ENCODE measurements around the gene C11orf91.
"Not testable (repeated sequence)": the region's sequence is repeated elsewhere in the genome, so short reads cannot be mapped to it uniquely, and the experiment has no call there.

Gene C11orf91

DNA sequence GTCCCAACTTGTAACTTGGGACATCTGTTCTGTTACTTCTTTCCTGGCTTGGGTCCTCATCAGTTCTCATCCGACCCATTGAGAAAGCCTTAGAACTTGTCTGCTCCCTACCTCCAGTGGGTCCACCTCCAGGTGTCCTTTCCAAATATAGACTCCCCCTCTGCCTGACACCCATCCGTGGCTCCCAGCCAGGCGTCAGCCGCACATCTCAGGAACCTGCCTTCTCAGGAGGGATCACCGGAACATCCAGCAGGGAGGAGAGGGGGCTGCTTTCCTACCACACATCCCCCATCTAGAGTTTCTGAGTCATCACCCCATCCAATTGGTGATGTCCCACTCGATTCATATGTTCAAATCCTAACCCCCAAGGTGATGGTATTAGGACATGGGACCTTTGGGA lies 36.5 kb downstream of the C11orf91 start:
- TF ChIP-seq, protein P1, sequence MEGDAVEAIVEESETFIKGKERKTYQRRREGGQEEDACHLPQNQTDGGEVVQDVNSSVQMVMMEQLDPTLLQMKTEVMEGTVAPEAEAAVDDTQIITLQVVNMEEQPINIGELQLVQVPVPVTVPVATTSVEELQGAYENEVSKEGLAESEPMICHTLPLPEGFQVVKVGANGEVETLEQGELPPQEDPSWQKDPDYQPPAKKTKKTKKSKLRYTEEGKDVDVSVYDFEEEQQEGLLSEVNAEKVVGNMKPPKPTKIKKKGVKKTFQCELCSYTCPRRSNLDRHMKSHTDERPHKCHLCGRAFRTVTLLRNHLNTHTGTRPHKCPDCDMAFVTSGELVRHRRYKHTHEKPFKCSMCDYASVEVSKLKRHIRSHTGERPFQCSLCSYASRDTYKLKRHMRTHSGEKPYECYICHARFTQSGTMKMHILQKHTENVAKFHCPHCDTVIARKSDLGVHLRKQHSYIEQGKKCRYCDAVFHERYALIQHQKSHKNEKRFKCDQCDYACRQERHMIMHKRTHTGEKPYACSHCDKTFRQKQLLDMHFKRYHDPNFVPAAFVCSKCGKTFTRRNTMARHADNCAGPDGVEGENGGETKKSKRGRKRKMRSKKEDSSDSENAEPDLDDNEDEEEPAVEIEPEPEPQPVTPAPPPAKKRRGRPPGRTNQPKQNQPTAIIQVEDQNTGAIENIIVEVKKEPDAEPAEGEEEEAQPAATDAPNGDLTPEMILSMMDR (conservative IDR thresholded peaks at IDR 0.05) = no peak
- H3K27ac ChIP-seq = no peak overlapping the region

DNA sequence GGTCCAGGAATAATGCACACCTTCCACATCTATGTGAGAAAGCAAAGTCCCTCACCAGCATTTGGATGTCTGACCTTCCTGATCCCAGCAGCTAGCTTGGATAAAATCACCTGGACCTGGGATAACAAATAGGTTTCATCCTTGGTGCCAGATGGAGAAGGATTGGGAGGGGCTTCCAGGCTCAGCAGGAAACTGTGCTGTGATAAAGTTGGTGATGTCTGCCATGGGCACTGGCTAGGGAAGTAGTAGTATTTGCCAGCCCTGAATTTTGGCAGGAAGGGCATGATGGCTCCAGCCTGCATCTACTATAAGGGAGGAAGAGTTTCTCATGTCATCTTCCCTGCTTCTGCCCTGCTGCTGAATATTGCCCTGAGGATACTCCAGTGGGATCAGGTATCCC lies 37.5 kb downstream of the C11orf91 start:
- H3K27ac ChIP-seq = no peak overlapping the region
- TF ChIP-seq, protein P1 (conservative IDR thresholded peaks at IDR 0.05) = no peak

DNA sequence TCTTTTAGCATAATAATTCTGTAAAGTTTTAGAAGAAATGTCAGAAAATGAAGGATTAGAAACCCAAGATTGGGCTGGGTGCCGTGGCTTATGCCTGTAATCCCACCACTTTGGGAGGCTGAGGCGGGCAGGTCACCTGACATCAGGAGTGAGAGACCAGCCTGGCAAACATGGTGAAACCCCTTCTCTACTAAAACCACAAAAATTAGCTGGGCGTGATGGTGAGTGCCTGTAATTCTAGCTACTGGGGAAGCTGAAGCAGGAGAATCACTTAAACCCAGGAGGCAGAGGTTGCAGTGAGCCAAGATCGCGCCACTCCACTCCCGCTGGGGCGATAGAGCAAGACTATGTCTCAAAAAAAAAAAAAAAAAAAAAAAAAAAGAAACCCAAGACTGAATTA lies 39.1 kb downstream of the C11orf91 start:
- H3K27ac ChIP-seq = not testable (repeated sequence)

DNA sequence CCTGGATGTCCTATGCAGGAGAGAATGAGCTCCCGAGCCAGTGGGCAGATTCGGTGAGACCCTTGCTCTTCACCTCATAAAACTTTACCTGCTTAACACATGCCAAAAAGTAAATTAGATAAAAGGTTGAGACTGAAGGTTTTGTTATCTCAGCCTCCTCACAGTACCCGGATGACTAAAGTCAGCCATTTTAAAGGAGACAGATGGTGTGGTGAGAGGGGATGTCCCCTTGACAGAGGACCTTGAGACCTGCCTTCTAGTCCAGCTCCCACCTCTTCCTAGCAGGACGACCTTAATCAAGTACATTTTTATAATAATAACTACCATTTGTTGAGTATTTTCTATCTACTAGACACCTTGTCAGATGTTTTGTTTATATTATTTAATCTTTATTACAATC lies 39.7 kb downstream of the C11orf91 start:
- TF ChIP-seq, protein P1 (conservative IDR thresholded peaks at IDR 0.05) = no peak

DNA sequence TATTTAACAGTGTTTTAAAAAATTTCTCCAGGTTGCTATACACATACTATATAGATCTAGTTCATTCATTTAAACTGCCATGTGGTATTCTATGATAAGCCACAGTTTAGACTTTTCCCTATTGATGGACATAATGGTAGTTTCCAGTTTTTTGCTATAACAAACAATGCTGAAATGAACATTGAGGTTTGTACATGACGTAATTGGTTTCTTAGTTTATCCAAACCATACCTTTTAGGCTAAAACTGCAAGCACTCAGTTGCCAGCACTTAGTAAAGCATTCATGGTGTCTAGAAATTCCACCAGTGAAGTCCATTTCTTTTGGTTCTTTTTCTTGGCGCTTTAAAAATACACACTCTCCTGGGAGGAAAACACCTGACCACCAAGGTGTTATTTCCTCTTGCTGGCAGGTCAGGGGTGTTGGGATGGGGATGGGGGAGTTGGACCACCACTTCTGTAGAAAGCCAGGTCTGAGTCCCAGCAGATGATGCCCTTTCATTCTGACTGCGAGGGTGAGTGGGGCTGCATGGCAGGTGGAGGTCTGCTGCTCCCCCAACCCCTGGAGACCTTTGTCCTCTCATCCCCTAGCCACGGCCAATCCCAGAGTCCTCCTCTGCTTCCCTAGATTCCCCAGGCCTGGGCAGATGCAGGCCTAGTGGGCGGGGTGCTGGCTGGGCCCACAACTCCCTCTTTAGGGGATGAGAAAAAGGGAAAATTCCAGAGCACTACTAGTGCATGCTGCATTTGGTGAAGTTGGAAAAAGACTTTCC lies 41.1 kb downstream of the C11orf91 start:
- TF ChIP-seq, protein P1 (conservative IDR thresholded peaks at IDR 0.05) = no peak
- H3K27ac ChIP-seq = no peak overlapping the region

More for the DNA sequence above, 39.7 kb downstream of the C11orf91 start:
- H3K27ac ChIP-seq = no peak overlapping the region

DNA sequence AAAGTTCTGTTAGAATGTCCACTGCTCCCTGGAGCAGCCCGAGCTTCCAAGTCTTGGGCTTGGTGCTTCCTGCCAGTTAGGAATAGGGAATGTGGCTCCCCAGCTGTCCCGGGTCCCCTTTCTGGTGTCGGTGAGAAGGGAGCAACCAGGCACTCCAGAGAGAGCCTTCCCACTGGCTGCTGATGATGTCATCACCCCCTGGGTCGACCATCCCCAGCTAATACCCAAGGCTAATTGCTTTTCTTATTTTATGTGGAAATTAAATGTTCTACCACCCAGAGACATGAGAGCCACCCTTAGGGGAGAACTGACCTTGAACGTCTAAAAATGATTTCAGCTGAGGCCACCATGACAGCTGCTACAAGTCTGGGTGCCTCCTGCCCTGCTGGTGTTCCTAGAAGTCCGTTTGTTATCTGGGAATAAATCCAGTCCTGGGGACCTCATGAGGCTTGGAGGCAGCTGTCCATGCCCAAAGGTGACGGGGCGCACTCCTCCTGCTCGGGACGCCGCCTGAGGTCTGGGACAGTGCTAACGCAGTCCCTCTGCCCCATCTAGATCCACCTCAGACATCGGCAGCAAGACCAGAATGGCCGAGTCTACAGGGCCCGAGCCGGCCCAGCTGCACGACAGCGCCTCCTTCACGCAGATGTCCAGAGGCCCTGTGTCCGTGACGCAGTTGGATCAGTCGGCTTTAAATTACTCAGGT lies 42.3 kb downstream of the C11orf91 start:
- TF ChIP-seq, protein P1 (conservative IDR thresholded peaks at IDR 0.05) = no peak
- no peak overlapping the region for H3K27ac ChIP-seq

DNA sequence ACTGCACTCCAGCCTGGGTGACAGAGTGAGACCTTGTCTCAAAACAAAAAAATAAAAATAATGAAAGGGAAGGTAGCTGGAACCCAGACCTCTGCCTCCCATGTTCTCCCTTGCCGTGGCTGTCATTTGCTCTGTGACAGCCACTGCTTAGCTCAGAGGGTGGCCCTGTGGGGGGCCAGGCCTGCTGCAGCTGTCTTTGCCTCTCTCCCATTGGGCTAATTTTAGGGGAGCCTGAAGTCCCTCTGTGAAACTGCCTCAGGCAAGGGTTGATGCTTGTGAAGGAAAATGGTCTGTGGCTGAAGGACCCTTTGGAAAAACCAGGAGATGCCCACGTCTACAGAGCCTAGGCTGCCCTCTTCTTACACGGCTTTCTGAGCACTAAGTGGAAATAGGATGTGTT lies 42.9 kb downstream of the C11orf91 start:
- TF ChIP-seq, protein P1 (conservative IDR thresholded peaks at IDR 0.05) = no peak
- no peak overlapping the region for H3K27ac ChIP-seq

DNA sequence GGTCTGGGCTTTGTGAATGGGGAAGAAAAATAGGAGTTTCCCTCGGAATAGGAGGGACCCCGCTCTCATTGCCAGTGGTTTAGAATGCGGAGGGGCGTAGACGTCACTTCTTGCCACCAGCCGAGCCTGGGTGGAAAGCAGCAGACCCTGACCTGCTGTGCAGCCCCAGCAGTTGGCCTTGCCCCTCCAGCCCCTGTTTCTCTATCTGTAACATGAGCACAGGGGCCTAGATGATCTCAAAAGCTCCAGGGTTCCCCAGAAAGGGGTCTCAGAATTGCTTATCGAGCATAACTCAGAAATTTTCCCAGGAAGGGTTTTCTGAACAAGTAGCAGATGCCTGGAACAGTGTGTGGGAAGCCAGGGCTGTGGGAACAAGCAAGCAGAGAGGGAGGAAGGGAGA lies 43.9 kb downstream of the C11orf91 start:
- no peak overlapping the region for H3K27ac ChIP-seq
- TF ChIP-seq, protein P1 (conservative IDR thresholded peaks at IDR 0.05) = no peak
